Vagina (tissue), 2 donors: ENCODE results near the gene DCST2. TPM values are rescaled to one million over a fixed set of nuclear protein-coding genes. Genes with fewer than 3 reads are reported as not detected.
"Not testable (repeated sequence)": the region's sequence is repeated elsewhere in the genome, so short reads cannot be mapped to it uniquely, and the experiment has no call there.

Source experiments
- DNase-seq, 2 donors: peaks; one replicate each; pipeline ENCODE4 v3.0.0-alpha.2; 2017; ENCODE audit errors: extremely low spot score in 2 of 2
- H3K27ac ChIP-seq: fragments of 200-600 bp; sonication (generic); one replicate; pipeline ENCODE4 v1.5.1; 2019
- H3K27me3 ChIP-seq: fragments of 200-600 bp; sonication (generic); one replicate; pipeline ENCODE4 v1.5.1; 2019
- H3K36me3 ChIP-seq, 2 donors: fragments of 200-600 bp; sonication (generic); one replicate each; pipeline ENCODE4 v1.5.1; 2017 to 2019
- H3K4me1 ChIP-seq: fragments of 200-600 bp; sonication (generic); one replicate; pipeline ENCODE4 v1.5.1; 2019
- H3K4me3 ChIP-seq, 2 donors: fragments of 200-600 bp; sonication (generic); 1 replicate in 1 of 2; 2 replicates in 1 of 2; pipeline ENCODE4 v1.5.1; 2016 to 2019
- H3K9me3 ChIP-seq: fragments of 200-600 bp; sonication (generic); one replicate; pipeline ENCODE4 v1.5.1; 2019
- CTCF ChIP-seq, 3 experiments: fragments of 450-650 bp in 2 of 3; fragments of 200-600 bp in 1 of 3; sonication (generic) in 1 of 3; IDR thresholded peaks; one replicate each; pipeline ENCODE4 v1.5.1; 2017 to 2019; ENCODE audit warnings: antibody characterized with exemption in 3 of 3, mild to moderate bottlenecking in 2 of 3, moderate library complexity in 2 of 3
- POLR2A ChIP-seq, 2 donors: fragments of 450-650 bp; IDR thresholded peaks; one replicate each; pipeline ENCODE4 v1.6.1; 2017; ENCODE audit warnings: antibody characterized with exemption in 2 of 2, mild to moderate bottlenecking in 2 of 2, moderate library complexity in 2 of 2
- POLR2AphosphoS5 ChIP-seq, 2 donors: sonication (generic); formaldehyde crosslinking; IDR thresholded peaks; one replicate each; pipeline ENCODE4 v1.9.0; 2017; ENCODE audit warnings: antibody characterized with exemption in 2 of 2, mild to moderate bottlenecking in 2 of 2, low read depth in 1 of 2; ENCODE audit not compliant: insufficient read depth in 1 of 2
- intact Hi-C: fragments of 100-400 bp; cut with DNase I; formaldehyde crosslinking; loops from one replicate; pipeline ENCODE4 v1.15.1; 2023
- total RNA-seq: library from RNA; depleted of rRNA; stranded (reverse); fragments of >200 nt; gene quantifications from one replicate; pipeline ENCODE4 v1.2.3, GENCODE V29; 2016

The DCST2 gene
- total RNA-seq, 1 donor from 2014 or later, result 7.9 TPM

DNA sequence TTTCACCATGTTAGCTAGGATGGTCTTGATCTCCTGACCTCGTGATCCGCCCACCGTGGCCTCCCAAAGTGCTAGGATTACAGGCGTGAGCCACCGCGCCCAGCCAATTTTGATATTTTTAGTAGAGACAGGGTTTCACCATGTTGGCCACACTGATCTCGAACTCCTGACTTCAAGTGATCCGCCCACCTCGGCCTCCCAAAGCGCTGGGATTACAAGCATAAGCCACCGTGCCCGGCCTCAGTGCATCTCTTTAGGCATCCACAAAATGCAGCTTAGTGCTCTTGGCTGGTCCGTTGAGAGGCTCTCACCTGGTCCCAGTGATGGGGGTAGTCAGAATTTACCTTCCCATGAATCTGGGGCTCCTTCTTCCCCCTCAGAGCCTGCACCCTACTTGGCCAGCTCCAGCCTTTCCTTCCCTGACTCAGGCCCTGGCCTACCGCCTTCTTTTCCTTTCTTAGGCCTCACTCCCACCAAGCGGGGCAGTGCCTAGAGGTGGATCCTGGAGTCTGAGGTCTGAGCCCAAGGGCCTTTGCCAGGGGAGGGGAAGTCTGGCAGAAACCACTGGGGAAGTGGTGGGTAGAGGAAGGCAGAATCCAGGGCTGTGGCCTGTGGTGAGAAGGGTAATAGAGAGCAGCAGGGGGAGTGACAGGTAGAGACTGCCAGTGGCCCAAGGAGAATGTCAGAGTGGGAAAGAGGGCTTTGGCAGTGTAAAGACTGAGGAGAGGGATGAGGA is 36.4 kb downstream of the DCST2 start:
- peaks cover 25% of the 10 kb centered on the region for H3K4me1 ChIP-seq
- H3K36me3 ChIP-seq, result no peaks in the 10 kb centered on the region
- TF ChIP-seq POLR2AphosphoS5 (IDR thresholded peaks at IDR 0.05; ENCODE audit: insufficient read depth in 1 of 2, low read depth in 1 of 2), result no peak
- no peak for TF ChIP-seq POLR2A (IDR thresholded peaks at IDR 0.05)
- TF ChIP-seq CTCF (IDR thresholded peaks at IDR 0.05), result no peak
- no peak overlapping the region for H3K27ac ChIP-seq
- no peaks in the 10 kb centered on the region for H3K27me3 ChIP-seq
- H3K4me3 ChIP-seq, result no peak overlapping the region
- no peaks in the 10 kb centered on the region for H3K9me3 ChIP-seq
- DNase-seq, result no peak
- intact Hi-C loops, result no loop called here

DNA sequence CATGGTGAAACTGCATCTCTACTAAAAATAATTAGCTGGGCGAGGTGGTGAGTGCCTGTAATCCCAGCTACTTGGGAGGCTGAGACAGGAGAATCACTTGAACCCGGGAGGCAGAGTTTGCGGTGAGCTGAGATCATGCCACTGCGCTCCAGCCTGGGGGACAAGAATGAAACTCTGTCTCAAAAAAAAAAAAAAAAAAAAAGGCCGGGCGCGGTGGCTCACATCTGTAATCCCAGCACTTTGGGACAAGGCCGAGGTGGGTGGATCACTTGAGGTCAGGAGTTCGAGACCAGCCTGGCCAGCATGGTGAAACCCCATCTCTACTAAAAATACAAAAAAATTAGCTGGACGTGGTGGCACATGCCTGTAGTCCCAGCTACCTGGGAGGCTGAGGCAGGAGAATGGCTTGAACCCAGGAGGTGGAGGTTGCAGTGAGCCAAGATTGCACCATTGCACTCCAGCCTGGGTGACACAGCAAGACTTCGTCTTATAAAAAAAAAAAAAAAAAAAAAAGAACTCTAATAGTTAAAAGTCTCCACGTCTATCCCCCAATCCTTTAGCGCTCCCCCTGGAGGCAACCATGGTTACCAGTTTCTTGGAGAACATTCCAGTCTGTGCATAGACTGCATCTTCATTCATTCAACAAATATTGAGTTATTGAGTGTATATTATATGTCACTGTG is 38.1 kb downstream of the DCST2 start:
- H3K36me3 ChIP-seq, H3K9me3 ChIP-seq, DNase-seq, intact Hi-C loops, H3K27ac ChIP-seq, H3K27me3 ChIP-seq, H3K4me3 ChIP-seq: not testable (repeated sequence)
- peaks cover 25% of the 10 kb centered on the region for H3K4me1 ChIP-seq
- peak in 1 of 2 donors; percentile 48 for TF ChIP-seq POLR2AphosphoS5 (IDR thresholded peaks at IDR 0.05; ENCODE audit: insufficient read depth in 1 of 2, low read depth in 1 of 2)

DNA sequence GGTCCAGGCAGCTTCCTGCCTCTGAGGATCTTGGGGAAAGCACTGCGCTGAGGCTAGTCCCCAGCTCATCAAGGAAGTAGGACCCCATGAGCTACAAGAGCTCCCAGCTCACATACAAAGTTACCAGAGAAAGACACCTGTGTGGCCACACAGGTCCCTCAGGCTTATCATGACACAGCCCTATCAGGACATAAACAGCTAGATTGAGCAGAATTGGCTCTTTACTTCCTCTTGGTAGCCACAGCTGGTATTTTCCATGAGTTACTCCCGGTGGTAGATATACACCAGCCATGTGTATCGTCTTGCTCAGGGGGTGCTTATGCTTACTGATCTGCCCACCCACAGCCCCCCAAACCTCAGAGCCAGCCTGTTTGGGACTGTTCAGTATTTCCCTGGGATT is 39.0 kb downstream of the DCST2 start:
- Histone ChIP-seq H3K27me3 (no peaks in the 10 kb centered on the region), H3K36me3 (peaks cover 0 to 9% of the 10 kb centered on the region in 2 donors), H3K9me3 (no peaks in the 10 kb centered on the region), H3K27ac (no peak overlapping the region), H3K4me1 (peaks cover 19% of the 10 kb centered on the region), H3K4me3 (no peak overlapping the region)
- TF ChIP-seq POLR2AphosphoS5 (IDR thresholded peaks at IDR 0.05; ENCODE audit: insufficient read depth in 1 of 2, low read depth in 1 of 2), result no peak
- DNase-seq, result no peak
- intact Hi-C loops, result no loop called here

GRCh38 chr1:154994269-154994587 is 39.4 kb downstream of the DCST2 start:
- intact Hi-C loops, result no loop called here
- no peak for TF ChIP-seq POLR2AphosphoS5 (IDR thresholded peaks at IDR 0.05; ENCODE audit: insufficient read depth in 1 of 2, low read depth in 1 of 2)
- TF ChIP-seq CTCF (IDR thresholded peaks at IDR 0.05), result no peak
- TF ChIP-seq POLR2A (IDR thresholded peaks at IDR 0.05), result no peak
- Histone ChIP-seq H3K27ac (no peak overlapping the region), H3K36me3 (peaks cover 0 to 13% of the 10 kb centered on the region in 2 donors), H3K4me1 (peaks cover 19% of the 10 kb centered on the region), H3K9me3 (no peaks in the 10 kb centered on the region), H3K27me3 (no peaks in the 10 kb centered on the region), H3K4me3 (no peak overlapping the region)
- DNase-seq, result no peak

GRCh38 chr1:154993572-154994268 is 39.9 kb downstream of the DCST2 start, which contains the start of gene LENEP:
Gene LENEP (plus strand): TSS chr1:154993586. CDS start chr1:154993608, 22 bp downstream.
- no peak for DNase-seq
- no peak for TF ChIP-seq CTCF (IDR thresholded peaks at IDR 0.05)
- no peak for TF ChIP-seq POLR2AphosphoS5 (IDR thresholded peaks at IDR 0.05; ENCODE audit: insufficient read depth in 1 of 2, low read depth in 1 of 2)
- no peak for TF ChIP-seq POLR2A (IDR thresholded peaks at IDR 0.05)
- no peaks in the 10 kb centered on the region for H3K27me3 ChIP-seq
- H3K36me3 ChIP-seq, result peaks cover 0 to 13% of the 10 kb centered on the region in 2 donors
- H3K4me1 ChIP-seq, result peaks cover 15% of the 10 kb centered on the region
- H3K9me3 ChIP-seq, result no peaks in the 10 kb centered on the region
- no peak within 1 kb of the TSS for H3K27ac ChIP-seq
- intact Hi-C loops, result no loop called here
- no peak within 1 kb of the TSS for H3K4me3 ChIP-seq
